ENCODE results near the gene GNG3. TPM values are rescaled to one million over a fixed set of nuclear protein-coding genes. Genes with fewer than 3 reads are reported as not detected.

The GNG3 gene
- total and polyA plus RNA-seq, 2 experiments from 2014 or later: 2.1 to 7.2 TPM

GRCh38 chr11:62666259-62666926, 41.1 kb upstream of the GNG3 start:
- H3K4me3 Mint-ChIP-seq: peak overlapping the region; percentile 98
- peaks cover 17% of the 10 kb centered on the region for H3K4me1 Mint-ChIP-seq
- Histone ChIP-seq H2AFZ (no peak overlapping the region), H4K20me1 (replicated peaks; ENCODE audit: insufficient read depth) (peaks cover 15% of the 10 kb centered on the region), H3K27me3 (ENCODE audit: insufficient read depth) (no peaks in the 10 kb centered on the region), H3F3A (replicated peaks; ENCODE audit: low read depth) (peaks cover 55% of the 10 kb centered on the region), H3K4me3 (peak overlapping the region; percentile 99), H3K4me2 (peak overlapping the region; percentile 97), H3K36me3 (ENCODE audit: insufficient read depth) (peaks cover 20% of the 10 kb centered on the region), H3K79me2 (replicated peaks; ENCODE audit: insufficient read depth) (peaks cover 51% of the 10 kb centered on the region), H3K9me2 (ENCODE audit: insufficient read depth) (no peaks in the 10 kb centered on the region), H3K27ac (ENCODE audit: low read depth) (peak overlapping the region; percentile 95), H3K4me1 (ENCODE audit: insufficient read depth) (peaks cover 26% of the 10 kb centered on the region)
- H3K27ac Mint-ChIP-seq: peak overlapping the region; percentile 90
- DNase-seq (ENCODE audit: low spot score) (no peak), ATAC-seq (no peak)
- no peaks in the 10 kb centered on the region; the same call in 1 of the 3 replicates for H3K9me3 Mint-ChIP-seq
- TF ChIP-seq, protein P1, sequence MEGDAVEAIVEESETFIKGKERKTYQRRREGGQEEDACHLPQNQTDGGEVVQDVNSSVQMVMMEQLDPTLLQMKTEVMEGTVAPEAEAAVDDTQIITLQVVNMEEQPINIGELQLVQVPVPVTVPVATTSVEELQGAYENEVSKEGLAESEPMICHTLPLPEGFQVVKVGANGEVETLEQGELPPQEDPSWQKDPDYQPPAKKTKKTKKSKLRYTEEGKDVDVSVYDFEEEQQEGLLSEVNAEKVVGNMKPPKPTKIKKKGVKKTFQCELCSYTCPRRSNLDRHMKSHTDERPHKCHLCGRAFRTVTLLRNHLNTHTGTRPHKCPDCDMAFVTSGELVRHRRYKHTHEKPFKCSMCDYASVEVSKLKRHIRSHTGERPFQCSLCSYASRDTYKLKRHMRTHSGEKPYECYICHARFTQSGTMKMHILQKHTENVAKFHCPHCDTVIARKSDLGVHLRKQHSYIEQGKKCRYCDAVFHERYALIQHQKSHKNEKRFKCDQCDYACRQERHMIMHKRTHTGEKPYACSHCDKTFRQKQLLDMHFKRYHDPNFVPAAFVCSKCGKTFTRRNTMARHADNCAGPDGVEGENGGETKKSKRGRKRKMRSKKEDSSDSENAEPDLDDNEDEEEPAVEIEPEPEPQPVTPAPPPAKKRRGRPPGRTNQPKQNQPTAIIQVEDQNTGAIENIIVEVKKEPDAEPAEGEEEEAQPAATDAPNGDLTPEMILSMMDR (conservative IDR thresholded peaks at IDR 0.05; ENCODE audit: low read depth in 2 of 2): no peak
- TF ChIP-seq POLR2AphosphoS5 (IDR thresholded peaks at IDR 0.05; ENCODE audit: low read depth) (peak; percentile 41), EZH2phosphoT487 (IDR thresholded peaks at IDR 0.05; ENCODE audit: unreplicated experiment) (no peak)
- TF ChIP-seq, protein P2, sequence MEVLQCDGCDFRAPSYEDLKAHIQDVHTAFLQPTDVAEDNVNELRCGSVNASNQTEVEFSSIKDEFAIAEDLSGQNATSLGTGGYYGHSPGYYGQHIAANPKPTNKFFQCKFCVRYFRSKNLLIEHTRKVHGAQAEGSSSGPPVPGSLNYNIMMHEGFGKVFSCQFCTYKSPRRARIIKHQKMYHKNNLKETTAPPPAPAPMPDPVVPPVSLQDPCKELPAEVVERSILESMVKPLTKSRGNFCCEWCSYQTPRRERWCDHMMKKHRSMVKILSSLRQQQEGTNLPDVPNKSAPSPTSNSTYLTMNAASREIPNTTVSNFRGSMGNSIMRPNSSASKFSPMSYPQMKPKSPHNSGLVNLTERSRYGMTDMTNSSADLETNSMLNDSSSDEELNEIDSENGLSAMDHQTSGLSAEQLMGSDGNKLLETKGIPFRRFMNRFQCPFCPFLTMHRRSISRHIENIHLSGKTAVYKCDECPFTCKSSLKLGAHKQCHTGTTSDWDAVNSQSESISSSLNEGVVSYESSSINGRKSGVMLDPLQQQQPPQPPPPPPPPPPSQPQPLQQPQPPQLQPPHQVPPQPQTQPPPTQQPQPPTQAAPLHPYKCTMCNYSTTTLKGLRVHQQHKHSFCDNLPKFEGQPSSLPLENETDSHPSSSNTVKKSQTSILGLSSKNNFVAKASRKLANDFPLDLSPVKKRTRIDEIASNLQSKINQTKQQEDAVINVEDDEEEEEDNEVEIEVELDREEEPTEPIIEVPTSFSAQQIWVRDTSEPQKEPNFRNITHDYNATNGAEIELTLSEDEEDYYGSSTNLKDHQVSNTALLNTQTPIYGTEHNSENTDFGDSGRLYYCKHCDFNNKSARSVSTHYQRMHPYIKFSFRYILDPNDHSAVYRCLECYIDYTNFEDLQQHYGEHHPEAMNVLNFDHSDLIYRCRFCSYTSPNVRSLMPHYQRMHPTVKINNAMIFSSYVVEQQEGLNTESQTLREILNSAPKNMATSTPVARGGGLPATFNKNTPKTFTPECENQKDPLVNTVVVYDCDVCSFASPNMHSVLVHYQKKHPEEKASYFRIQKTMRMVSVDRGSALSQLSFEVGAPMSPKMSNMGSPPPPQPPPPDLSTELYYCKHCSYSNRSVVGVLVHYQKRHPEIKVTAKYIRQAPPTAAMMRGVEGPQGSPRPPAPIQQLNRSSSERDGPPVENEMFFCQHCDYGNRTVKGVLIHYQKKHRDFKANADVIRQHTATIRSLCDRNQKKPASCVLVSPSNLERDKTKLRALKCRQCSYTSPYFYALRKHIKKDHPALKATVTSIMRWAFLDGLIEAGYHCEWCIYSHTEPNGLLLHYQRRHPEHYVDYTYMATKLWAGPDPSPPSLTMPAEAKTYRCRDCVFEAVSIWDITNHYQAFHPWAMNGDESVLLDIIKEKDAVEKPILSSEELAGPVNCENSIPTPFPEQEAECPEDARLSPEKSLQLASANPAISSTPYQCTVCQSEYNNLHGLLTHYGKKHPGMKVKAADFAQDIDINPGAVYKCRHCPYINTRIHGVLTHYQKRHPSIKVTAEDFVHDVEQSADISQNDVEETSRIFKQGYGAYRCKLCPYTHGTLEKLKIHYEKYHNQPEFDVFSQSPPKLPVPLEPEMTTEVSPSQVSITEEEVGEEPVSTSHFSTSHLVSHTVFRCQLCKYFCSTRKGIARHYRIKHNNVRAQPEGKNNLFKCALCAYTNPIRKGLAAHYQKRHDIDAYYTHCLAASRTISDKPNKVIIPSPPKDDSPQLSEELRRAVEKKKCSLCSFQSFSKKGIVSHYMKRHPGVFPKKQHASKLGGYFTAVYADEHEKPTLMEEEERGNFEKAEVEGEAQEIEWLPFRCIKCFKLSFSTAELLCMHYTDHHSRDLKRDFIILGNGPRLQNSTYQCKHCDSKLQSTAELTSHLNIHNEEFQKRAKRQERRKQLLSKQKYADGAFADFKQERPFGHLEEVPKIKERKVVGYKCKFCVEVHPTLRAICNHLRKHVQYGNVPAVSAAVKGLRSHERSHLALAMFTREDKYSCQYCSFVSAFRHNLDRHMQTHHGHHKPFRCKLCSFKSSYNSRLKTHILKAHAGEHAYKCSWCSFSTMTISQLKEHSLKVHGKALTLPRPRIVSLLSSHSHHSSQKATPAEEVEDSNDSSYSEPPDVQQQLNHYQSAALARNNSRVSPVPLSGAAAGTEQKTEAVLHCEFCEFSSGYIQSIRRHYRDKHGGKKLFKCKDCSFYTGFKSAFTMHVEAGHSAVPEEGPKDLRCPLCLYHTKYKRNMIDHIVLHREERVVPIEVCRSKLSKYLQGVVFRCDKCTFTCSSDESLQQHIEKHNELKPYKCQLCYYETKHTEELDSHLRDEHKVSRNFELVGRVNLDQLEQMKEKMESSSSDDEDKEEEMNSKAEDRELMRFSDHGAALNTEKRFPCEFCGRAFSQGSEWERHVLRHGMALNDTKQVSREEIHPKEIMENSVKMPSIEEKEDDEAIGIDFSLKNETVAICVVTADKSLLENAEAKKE (CRISPR knock-in tag; IDR thresholded peaks at IDR 0.05): no peak
- peaks cover 54% of the 10 kb centered on the region for H3K36me3 Mint-ChIP-seq (ENCODE audit: low read depth)
- H3K27me3 Mint-ChIP-seq (ENCODE audit: insufficient read depth, low read depth, poor library complexity): peaks cover 17% of the 10 kb centered on the region

All from GM23338 (cell line).